T-helper 1 cell treated with Interleukin-12 subunit alpha and Interleukin-12 subunit beta and Interleukin-4 antibody, amounts not matched to agents 30 μg/mL and 1 μg/mL, for 36 hours (primary cell): ENCODE data around the gene AOPEP.
"Not testable (repeated sequence)": the region's sequence is repeated elsewhere in the genome, so short reads cannot be mapped to it uniquely, and the experiment has no call there.

Experiments used
- H3K27ac Mint-ChIP-seq: one replicate; pipeline ENCODE4 v1.8.0; 2021; ENCODE audit warnings: mild to moderate bottlenecking, mixed read lengths
- H3K27me3 Mint-ChIP-seq: one replicate; pipeline ENCODE4 v1.8.0; 2021; ENCODE audit warnings: low read depth, mixed read lengths
- H3K36me3 Mint-ChIP-seq: one replicate; pipeline ENCODE4 v1.8.0; 2021; ENCODE audit warnings: low read depth, mixed read lengths
- H3K4me1 Mint-ChIP-seq: one replicate; pipeline ENCODE4 v1.8.0; 2021; ENCODE audit warnings: low read depth, mixed read lengths
- H3K4me3 Mint-ChIP-seq: one replicate; pipeline ENCODE4 v1.8.0; 2021; ENCODE audit warnings: mild to moderate bottlenecking, moderate library complexity, mixed read lengths
- H3K9me3 Mint-ChIP-seq: one replicate; pipeline ENCODE4 v1.8.0; 2021; ENCODE audit warnings: mixed read lengths

Gene AOPEP

DNA sequence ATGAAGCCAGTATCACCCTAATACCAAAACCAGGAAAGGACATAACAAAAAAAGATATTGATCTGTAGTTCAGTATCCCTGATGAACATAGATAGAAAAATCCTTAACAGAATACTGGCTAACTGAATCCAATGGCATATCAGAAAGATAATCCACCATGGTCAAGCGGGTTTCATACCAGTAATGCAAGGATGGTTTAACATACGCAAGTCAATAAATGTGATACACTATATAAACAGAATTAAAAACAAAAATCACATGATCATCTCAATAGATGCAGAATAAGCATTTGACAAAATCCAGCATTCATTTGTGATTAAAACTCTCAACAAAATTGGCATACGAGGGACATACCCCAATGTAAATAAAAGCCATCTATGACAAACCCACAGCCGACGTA lies 110.9 kb downstream of the AOPEP start:
- H3K4me3 Mint-ChIP-seq = no peak overlapping the region
- H3K27ac Mint-ChIP-seq = no peak overlapping the region
- peaks cover 13% of the 10 kb centered on the region for H3K4me1 Mint-ChIP-seq
- H3K27me3 Mint-ChIP-seq = no peaks in the 10 kb centered on the region
- peaks cover 8% of the 10 kb centered on the region for H3K36me3 Mint-ChIP-seq
- peaks cover 21% of the 10 kb centered on the region for H3K9me3 Mint-ChIP-seq

DNA sequence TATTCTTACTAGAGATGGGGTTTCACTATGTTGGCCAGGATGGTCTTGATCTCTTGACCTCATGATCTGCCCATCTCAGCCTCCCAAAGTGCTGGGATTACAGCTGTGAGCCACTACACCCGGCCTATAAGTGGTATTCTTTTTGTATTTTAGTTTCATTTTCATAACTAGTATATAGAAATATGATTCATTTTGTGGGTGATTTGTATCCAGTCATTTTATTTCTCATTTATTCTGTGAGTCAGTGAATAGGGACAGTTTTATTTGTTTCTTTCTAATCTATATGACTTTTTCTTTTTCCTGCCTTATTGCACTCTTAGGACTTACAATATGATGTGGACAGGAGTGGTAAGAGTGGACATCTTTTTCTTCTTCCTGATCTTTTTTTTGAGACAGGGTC lies 112.9 kb downstream of the AOPEP start:
- Mint-ChIP-seq H3K4me1 (peaks cover 18% of the 10 kb centered on the region), H3K27ac (peak overlapping the region; percentile 6), H3K4me3 (no peak overlapping the region), H3K27me3 (no peaks in the 10 kb centered on the region), H3K9me3 (peaks cover 16% of the 10 kb centered on the region), H3K36me3 (peaks cover 5% of the 10 kb centered on the region)

DNA sequence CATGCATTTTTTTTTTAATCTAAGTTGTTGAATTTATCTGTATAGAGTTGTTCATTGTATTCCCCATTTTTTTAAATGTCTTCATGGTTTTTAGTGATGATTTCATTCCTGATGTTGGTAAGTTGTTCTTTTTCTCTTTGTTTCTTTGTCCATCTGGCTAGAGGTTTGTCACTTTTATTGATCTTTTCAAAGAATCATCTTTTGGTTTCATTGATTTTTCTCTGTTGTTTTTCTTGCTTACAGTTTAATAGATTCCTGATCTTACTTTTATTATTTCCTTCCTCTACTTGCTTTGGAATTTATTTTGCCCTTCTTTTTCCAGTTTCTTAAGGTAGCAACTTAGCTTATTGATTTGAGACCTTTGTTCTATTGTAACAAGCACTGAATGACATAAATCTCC lies 114.2 kb downstream of the AOPEP start:
- no peak overlapping the region for H3K27ac Mint-ChIP-seq
- peaks cover 16% of the 10 kb centered on the region for H3K9me3 Mint-ChIP-seq
- peaks cover 7% of the 10 kb centered on the region for H3K36me3 Mint-ChIP-seq
- H3K27me3 Mint-ChIP-seq = no peaks in the 10 kb centered on the region
- H3K4me3 Mint-ChIP-seq = no peak overlapping the region
- peaks cover 14% of the 10 kb centered on the region for H3K4me1 Mint-ChIP-seq

DNA sequence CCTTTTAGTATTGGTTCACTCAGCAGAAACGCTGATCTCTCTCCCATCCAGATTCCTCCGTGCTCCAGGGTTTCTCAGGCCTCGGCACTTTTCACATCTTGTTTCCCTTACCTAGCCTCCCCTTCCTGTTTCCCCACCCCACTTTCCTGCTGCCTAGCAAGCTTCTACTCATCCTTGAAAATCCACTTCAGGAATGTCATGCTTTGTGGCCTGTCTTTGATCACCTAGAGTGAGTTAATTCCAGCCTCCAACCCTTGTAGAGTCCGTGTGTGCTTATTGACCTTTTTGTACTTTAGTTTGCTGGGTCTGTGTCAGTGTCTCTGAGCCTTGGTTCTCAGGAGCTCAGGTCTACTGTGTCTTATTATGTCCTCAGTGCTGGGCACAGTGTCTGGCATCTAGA lies 116.6 kb downstream of the AOPEP start:
- Mint-ChIP-seq H3K36me3 (peaks cover 5% of the 10 kb centered on the region), H3K27ac (no peak overlapping the region), H3K4me3 (no peak overlapping the region), H3K27me3 (no peaks in the 10 kb centered on the region), H3K4me1 (peaks cover 18% of the 10 kb centered on the region), H3K9me3 (peaks cover 4% of the 10 kb centered on the region)

DNA sequence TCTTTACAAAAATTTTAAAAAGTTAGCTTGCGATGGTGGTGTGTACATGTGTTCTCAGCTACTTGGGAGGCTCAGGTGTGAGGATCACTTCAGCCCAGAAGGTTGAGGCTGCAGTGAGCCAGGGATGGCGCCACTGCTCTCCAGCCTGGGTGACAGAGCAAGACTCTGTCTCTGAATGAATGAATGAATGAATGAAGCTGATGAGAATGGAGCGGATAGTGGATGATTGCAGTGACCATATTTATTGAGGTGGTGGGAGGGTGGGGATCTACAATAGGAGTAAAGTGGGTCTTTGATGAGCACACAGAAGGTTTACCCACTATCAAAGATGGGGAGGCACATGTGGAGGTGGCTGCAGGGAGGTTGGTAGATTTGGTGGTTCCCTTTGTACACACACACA lies 120.2 kb downstream of the AOPEP start:
- Mint-ChIP-seq H3K27me3 (no peaks in the 10 kb centered on the region), H3K27ac (no peak overlapping the region), H3K4me1 (peaks cover 10% of the 10 kb centered on the region), H3K9me3 (no peaks in the 10 kb centered on the region), H3K4me3 (no peak overlapping the region), H3K36me3 (peaks cover 2% of the 10 kb centered on the region)

DNA sequence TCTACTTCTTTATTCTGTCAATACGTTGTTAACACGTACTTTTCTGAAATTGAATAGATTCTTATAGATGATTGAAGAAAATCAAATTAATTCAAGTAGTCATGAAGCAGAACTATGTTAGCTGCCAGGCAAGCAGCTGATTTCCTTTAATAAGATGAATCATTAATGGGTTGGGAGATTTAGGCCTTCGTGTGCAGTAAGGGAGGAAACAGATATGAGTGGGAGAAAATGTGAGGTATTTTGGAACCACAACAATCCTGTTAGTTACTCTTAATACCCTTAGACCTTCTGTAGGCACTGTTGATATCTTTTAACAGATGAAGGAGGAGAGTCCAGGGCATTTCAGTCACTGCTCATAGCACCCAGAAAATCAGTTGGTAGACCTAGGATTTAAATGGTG lies 121.0 kb downstream of the AOPEP start:
- H3K27me3 Mint-ChIP-seq = no peaks in the 10 kb centered on the region
- H3K4me1 Mint-ChIP-seq = peaks cover 10% of the 10 kb centered on the region
- H3K27ac Mint-ChIP-seq = no peak overlapping the region
- H3K9me3 Mint-ChIP-seq = no peaks in the 10 kb centered on the region
- no peak overlapping the region for H3K4me3 Mint-ChIP-seq
- H3K36me3 Mint-ChIP-seq = peaks cover 2% of the 10 kb centered on the region

DNA sequence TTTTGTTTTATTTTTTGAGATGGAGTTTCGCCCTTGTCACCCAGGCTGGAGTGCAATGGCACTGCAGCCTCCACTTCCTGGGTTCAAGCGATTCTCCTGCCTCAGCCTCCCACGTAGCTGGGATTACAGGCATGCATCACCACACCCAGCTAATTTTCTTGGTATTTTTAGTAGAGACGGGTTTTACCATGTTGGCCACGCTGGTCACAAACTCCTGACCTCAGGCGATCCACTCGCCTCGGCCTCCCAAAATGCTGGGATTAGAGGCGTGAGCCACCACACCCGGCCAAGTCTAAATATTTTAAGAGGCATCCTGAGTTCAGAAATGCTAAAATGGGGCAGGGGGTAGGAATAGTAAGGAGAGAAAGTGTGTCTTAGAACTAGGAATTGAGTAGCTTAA lies 122.3 kb downstream of the AOPEP start:
- H3K4me1 Mint-ChIP-seq, H3K9me3 Mint-ChIP-seq, H3K27ac Mint-ChIP-seq, H3K27me3 Mint-ChIP-seq, H3K4me3 Mint-ChIP-seq, H3K36me3 Mint-ChIP-seq: not testable (repeated sequence)

DNA sequence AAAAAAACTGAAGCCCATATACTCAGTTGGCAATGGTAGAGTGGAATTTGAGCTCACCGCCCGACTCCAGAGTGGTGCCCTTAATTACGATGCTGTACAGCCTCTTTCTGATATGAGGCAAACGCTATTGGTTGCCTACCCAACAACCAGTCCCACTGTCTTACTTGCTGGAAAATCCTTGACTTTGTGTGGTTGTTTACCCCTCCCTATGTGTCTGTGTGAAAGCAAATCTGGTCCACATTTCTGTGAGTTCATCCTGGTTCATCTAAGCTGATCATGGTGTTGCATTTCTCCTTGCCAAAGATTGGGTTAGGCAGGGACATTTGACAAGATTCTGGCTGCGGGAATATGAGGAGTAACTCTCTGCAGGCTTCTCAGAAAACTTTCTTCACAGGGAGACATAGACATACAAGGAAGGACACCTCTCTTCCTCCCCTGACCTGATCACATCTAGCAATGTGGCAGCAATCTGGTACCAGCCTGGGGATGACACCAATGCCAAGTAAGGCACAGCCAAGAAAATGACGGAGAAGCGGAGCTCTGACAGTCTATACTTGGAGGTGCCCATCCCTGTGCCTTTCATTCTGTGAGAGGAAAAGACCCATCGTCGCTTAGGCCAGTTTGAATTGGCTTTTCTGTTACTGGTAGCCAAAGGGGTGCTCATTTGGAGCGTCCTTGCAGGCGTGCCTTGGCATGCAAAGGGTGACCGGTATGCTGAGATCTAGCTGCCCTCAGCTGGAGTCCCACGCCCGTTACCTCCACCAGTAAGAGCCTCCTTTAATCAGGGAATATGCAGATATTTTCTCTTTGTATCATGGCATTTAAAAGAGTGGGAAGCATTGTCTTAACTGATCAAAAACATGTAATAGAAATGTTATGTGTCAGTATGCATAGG lies 124.3 kb downstream of the AOPEP start:
- no peak overlapping the region for H3K27ac Mint-ChIP-seq
- no peaks in the 10 kb centered on the region for H3K36me3 Mint-ChIP-seq
- no peaks in the 10 kb centered on the region for H3K9me3 Mint-ChIP-seq
- H3K4me3 Mint-ChIP-seq = no peak overlapping the region
- H3K27me3 Mint-ChIP-seq = no peaks in the 10 kb centered on the region
- H3K4me1 Mint-ChIP-seq = peaks cover 5% of the 10 kb centered on the region

DNA sequence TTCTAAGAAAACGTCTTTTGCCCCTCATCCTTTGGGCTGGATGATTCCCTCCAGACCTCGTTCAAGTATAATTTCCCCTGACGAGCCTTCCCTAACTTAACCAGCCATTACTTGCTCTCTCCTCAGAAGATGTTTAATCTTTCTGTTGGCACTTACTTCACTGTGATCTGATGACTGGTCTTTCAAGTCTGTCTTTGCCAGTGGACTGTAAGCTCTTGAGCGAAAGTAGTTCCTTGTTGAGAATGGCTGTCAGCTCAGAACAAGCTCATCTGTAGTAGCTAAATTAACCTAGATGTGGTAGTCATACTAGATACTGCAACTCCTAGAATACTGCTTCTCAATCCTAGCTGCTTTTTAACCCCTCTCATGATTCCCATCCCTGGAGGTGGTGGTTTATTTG lies 125.0 kb downstream of the AOPEP start:
- Mint-ChIP-seq H3K27me3 (no peaks in the 10 kb centered on the region), H3K9me3 (no peaks in the 10 kb centered on the region), H3K36me3 (no peaks in the 10 kb centered on the region), H3K4me1 (peaks cover 5% of the 10 kb centered on the region), H3K4me3 (no peak overlapping the region), H3K27ac (no peak overlapping the region)

DNA sequence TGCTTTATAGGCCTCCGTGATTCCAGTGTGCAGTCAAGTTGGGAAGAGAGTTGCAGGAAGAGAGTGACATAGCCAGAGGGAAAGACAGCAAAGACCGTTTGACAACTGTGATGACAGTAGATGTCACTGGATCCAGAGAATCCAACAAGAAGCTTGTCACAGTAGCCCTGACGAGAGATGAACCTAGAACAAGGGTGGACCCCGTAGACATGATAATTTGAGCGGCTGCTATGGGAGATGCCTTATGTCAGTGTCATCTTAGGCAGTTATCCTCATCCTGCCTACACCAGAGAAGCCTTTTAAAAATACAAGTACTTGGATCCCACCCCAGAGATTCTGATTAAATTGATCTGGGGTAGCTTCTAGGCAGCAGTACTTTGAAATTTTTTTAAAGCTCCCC lies 125.4 kb downstream of the AOPEP start:
- no peak overlapping the region for H3K27ac Mint-ChIP-seq

DNA sequence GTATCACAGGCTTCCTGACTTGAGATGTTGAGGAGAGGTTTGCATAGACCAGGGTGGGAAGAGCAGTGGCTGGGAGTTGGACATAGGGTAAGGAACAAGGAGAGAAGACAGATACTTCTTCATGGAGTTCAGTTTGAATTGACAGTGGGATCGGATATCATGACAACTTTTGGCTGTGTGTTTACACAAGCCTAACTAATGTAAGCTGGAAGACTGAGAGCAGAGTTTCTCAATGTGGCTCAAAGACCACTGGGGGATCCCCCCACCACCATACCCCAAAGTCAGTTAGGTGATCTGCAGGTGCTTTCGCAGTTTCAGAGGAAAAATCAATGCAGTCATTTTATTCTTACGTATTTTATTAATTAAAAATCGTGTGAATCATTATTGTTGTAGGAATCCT lies 125.9 kb downstream of the AOPEP start:
- H3K36me3 Mint-ChIP-seq = no peaks in the 10 kb centered on the region
- H3K27ac Mint-ChIP-seq = no peak overlapping the region
- H3K4me3 Mint-ChIP-seq = no peak overlapping the region
- peaks cover 1% of the 10 kb centered on the region for H3K4me1 Mint-ChIP-seq
- no peaks in the 10 kb centered on the region for H3K9me3 Mint-ChIP-seq
- no peaks in the 10 kb centered on the region for H3K27me3 Mint-ChIP-seq

More for the DNA sequence above, 125.4 kb downstream of the AOPEP start:
- H3K4me3 Mint-ChIP-seq = no peak overlapping the region
- peaks cover 3% of the 10 kb centered on the region for H3K4me1 Mint-ChIP-seq
- no peaks in the 10 kb centered on the region for H3K27me3 Mint-ChIP-seq
- H3K9me3 Mint-ChIP-seq = no peaks in the 10 kb centered on the region
- H3K36me3 Mint-ChIP-seq = no peaks in the 10 kb centered on the region

DNA sequence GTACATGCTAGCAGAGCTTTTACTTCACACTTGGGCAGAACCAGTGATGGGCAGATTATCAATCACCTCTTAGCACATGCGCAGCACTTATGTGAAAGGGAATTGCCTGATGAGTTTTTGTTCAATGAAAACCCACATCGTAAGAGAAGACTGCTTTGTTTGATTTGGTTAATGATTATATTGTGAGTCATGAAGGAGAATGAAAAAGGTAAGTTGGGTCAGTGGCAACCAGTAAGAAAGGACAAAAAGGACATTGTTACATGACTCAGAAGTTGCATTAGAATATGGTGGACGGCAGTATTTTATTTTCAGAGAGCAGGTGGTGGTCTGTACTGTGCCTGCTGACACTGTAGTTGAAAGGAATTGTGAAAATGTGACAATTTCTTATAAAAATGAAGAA lies 127.4 kb downstream of the AOPEP start:
- Mint-ChIP-seq H3K27ac (no peak overlapping the region), H3K27me3 (no peaks in the 10 kb centered on the region), H3K36me3 (peaks cover 5% of the 10 kb centered on the region)

DNA sequence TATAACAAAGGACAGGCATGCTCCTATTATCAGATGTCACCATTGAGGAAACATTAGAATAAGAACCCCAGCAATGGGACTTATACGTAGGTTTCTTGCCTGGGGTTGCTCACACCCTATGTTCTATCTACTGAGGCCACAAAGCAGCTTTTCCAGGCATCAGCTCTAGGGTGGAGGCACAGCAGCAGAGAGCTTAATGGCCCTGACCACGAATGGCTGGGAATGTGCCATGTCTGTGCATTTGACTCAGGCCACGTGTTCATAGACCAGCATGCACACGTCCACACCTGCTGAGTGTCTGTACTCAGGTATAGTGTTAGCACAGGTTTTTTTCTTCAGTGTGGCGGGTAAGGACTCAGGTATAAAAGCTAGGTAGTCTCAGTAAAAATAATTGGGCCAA lies 129.4 kb downstream of the AOPEP start:
- no peaks in the 10 kb centered on the region for H3K27me3 Mint-ChIP-seq
- H3K4me3 Mint-ChIP-seq = no peak overlapping the region
- peaks cover 20% of the 10 kb centered on the region for H3K4me1 Mint-ChIP-seq
- H3K9me3 Mint-ChIP-seq = peaks cover 5% of the 10 kb centered on the region
- H3K36me3 Mint-ChIP-seq = peaks cover 8% of the 10 kb centered on the region
- no peak overlapping the region for H3K27ac Mint-ChIP-seq

More for the DNA sequence above, 127.4 kb downstream of the AOPEP start:
- H3K4me3 Mint-ChIP-seq = no peak overlapping the region
- peaks cover 5% of the 10 kb centered on the region for H3K9me3 Mint-ChIP-seq
- peaks cover 4% of the 10 kb centered on the region for H3K4me1 Mint-ChIP-seq

DNA sequence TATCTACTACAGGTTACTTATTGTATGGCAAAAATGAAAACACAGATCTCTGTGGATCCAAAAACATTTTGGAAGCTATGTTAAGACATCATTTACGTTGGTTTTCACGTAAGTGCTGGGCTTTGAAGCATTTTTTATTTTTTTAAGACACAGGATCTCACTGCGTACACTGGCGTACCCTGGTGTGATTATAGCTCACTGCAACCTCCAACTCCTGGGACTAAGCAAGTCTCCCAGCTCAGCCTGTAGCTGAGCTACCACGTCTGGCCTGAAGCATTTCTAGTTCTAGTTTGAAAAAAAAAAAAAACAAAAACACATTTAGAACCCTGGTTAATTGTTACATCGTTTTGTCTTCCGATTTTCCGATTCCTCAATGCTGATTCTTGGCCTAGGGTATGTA lies 131.3 kb downstream of the AOPEP start:
- no peaks in the 10 kb centered on the region for H3K27me3 Mint-ChIP-seq
- H3K36me3 Mint-ChIP-seq = peaks cover 8% of the 10 kb centered on the region
- peaks cover 5% of the 10 kb centered on the region for H3K9me3 Mint-ChIP-seq
- H3K27ac Mint-ChIP-seq = no peak overlapping the region
- H3K4me1 Mint-ChIP-seq = peaks cover 39% of the 10 kb centered on the region
- H3K4me3 Mint-ChIP-seq = no peak overlapping the region

DNA sequence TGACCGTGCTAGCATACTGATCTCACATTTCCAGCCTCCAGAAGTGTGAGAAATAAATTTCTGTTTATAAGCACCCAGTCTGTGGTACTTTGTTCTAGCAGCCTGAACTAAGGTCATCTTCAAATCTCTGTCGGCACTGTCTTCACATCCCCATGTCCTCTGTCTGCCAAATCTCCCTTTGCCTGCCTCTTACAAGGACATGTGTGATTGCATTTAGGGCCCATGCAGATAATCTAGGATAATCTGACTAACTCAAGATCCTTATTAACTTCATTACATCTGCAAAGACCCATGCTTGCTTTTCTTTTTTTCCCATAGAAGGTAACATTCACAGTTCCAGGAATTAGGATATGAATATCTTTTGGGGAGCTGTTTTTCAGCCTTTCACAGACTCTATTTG lies 132.7 kb downstream of the AOPEP start:
- Mint-ChIP-seq H3K27me3 (no peaks in the 10 kb centered on the region), H3K4me3 (no peak overlapping the region), H3K27ac (no peak overlapping the region), H3K36me3 (peaks cover 10% of the 10 kb centered on the region), H3K9me3 (peaks cover 5% of the 10 kb centered on the region), H3K4me1 (peaks cover 47% of the 10 kb centered on the region)
